Naive B cell (primary cell): Measurements from ENCODE around the gene PEAK1. TPM values are rescaled to one million over a fixed set of nuclear protein-coding genes. Genes with fewer than 3 reads are reported as not detected.

Experiments used
- ATAC-seq, 2 donors: fragments of 150-1000 bp; cut with Tn5 transposase; 2 replicates each; pipeline ENCODE4 v1.10.0; 2021; ENCODE audit warnings: low read depth in 2 of 2, mild to moderate bottlenecking in 2 of 2, moderate library complexity in 2 of 2
- DNase-seq: peaks from one replicate; pipeline ENCODE4 v3.0.0; 2022
- H3K27ac Mint-ChIP-seq, 6 donors: one replicate each; pipeline ENCODE4 v1.8.0; 2020 to 2022; ENCODE audit warnings: mild to moderate bottlenecking in 6 of 6, mixed read lengths in 6 of 6, moderate library complexity in 5 of 6, inconsistent platforms in 2 of 6
- H3K27me3 Mint-ChIP-seq, 3 donors: one replicate each; pipeline ENCODE4 v1.8.0; 2021 to 2022; ENCODE audit warnings: mixed read lengths in 3 of 3, mild to moderate bottlenecking in 1 of 3
- H3K36me3 Mint-ChIP-seq, 2 donors: one replicate each; pipeline ENCODE4 v1.8.0; 2020 to 2022; ENCODE audit warnings: mixed read lengths in 2 of 2, inconsistent platforms in 1 of 2, mild to moderate bottlenecking in 1 of 2
- H3K4me1 Mint-ChIP-seq, 3 donors: one replicate each; pipeline ENCODE4 v1.8.0; 2020 to 2022; ENCODE audit warnings: mixed read lengths in 3 of 3, inconsistent platforms in 1 of 3, mild to moderate bottlenecking in 1 of 3, moderate library complexity in 1 of 3
- H3K4me3 Mint-ChIP-seq, 8 donors: one replicate each; pipeline ENCODE4 v1.8.0; 2020 to 2022; ENCODE audit warnings: mild to moderate bottlenecking in 8 of 8, mixed read lengths in 8 of 8, moderate library complexity in 8 of 8, inconsistent platforms in 2 of 8
- H3K9me3 Mint-ChIP-seq, 7 donors: one replicate each; pipeline ENCODE4 v1.8.0; 2020 to 2022; ENCODE audit warnings: mixed read lengths in 7 of 7, mild to moderate bottlenecking in 5 of 7, inconsistent platforms in 2 of 7, moderate library complexity in 1 of 7
- polyA plus RNA-seq, 6 donors: library from polyadenylated mRNA; unstranded; fragments of 300-500 nt; fragmentation: Illumina TruSeq; gene quantifications; one replicate each; pipeline ENCODE4 v1.2.3, GENCODE V29; 2021; ENCODE audit warnings: low read depth in 6 of 6

The PEAK1 gene
- polyA plus RNA-seq, 6 donors from 2014 or later, result 3.4 to 6.2 (median 4.2) TPM; not detected in 1

GRCh38 chr15:77335298-77335697 lies 84.6 kb downstream of the PEAK1 start:
- Mint-ChIP-seq H3K36me3 (no peaks in the 10 kb centered on the region), H3K4me1 (peaks cover 4 to 8% (median 4%) of the 10 kb centered on the region in 3 donors), H3K9me3 (peaks cover 0 to 3% (median 0%) of the 10 kb centered on the region in 7 donors), H3K27ac (peak overlapping the region in 1 of 6 donors; percentile 38), H3K4me3 (no peak overlapping the region), H3K27me3 (no peaks in the 10 kb centered on the region)
- no peak for DNase-seq
- ATAC-seq, result no peak

- Mint-ChIP-seq H3K4me3 (no peak overlapping the region), H3K9me3 (no peaks in the 10 kb centered on the region), H3K36me3 (no peaks in the 10 kb centered on the region), H3K27ac (no peak overlapping the region), H3K27me3 (no peaks in the 10 kb centered on the region), H3K4me1 (peaks cover 4 to 8% (median 4%) of the 10 kb centered on the region in 3 donors)
- DNase-seq (no peak), ATAC-seq (no peak)
Measured at GRCh38 chr15:77333166-77333565, 86.7 kb downstream of the PEAK1 start.

DNA sequence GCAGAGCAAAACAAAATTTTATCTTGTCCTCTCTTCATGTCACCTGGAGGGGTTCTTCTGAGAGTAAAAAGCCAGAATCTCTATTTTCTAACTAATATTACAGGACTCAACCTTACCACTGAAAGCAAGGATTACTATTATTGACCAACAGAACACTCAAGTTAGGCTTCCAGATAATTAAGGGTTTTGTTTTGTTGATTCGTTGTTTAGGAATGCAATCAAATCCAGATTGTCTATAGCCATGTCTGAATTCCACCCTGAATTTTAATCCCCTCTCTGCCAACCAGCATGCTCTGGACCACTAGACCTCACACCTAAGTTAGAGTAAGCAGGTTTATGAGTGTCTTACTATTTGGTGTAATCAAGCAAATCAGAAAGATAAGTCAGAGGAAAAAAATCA lies 90.7 kb downstream of the PEAK1 start:
- no peak overlapping the region for H3K27ac Mint-ChIP-seq
- H3K27me3 Mint-ChIP-seq, result no peaks in the 10 kb centered on the region
- DNase-seq (no peak), ATAC-seq (no peak)
- H3K4me1 Mint-ChIP-seq, result peaks cover 0 to 5% (median 0%) of the 10 kb centered on the region in 3 donors
- no peaks in the 10 kb centered on the region for H3K36me3 Mint-ChIP-seq
- H3K9me3 Mint-ChIP-seq, result peaks cover 0 to 3% (median 0%) of the 10 kb centered on the region in 7 donors
- H3K4me3 Mint-ChIP-seq, result no peak overlapping the region

DNA sequence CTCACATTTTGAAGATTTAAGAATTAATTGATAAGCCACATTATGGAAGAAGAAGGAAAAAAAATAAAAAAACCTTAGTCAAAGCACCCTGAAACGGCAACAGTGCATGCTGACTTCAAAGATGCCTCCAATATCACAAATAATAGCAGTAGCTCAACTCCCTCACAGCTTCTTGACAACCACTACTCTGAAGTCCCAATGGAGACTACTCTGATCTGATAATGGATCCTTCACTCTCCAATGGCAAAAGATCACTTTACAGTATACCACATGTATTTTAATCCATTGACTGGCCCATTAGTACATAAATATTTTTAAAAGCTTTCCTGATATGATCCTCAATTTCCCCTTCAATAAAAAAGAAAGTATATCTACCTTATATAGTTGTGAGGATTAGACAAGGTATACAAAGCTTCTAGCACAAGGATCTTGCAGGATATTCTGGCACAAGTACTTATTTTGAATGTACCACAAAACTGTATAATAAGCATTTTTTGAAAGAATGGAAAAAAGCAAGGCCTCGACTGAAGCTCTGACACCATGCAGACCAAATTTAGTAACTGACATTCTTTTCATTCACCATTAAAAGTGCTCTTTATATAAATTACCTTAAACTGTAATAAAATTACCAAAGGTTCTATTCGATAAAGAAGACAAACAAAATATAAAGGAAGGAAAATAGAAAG lies 91.9 kb downstream of the PEAK1 start:
- no peak for ATAC-seq
- Mint-ChIP-seq H3K36me3 (no peaks in the 10 kb centered on the region), H3K4me3 (no peak overlapping the region), H3K9me3 (peaks cover 0 to 6% (median 0%) of the 10 kb centered on the region in 7 donors), H3K27me3 (no peaks in the 10 kb centered on the region), H3K27ac (peak overlapping the region in 1 of 6 donors; percentile 25), H3K4me1 (peaks cover 0 to 5% (median 0%) of the 10 kb centered on the region in 3 donors)
- no peak for DNase-seq

DNA sequence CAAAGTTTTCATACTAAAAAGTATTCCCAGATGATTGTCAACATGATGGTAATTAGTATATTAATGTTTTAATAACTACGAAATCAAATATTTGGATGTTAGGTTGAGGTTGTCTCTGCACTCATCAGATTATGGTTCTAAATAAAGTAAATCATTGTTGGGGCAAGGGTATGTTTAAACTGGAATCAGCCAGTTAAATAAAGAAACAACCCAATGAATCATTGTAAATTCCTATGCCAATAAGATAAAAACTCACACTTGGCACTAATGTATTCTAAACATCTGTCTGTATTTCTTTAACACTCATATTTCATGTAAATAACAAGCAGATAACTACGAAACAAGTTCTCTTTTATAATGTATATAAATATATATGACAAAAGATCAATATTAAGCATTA lies 92.7 kb downstream of the PEAK1 start:
- no peak for DNase-seq
- Mint-ChIP-seq H3K36me3 (no peaks in the 10 kb centered on the region), H3K9me3 (peaks cover 0 to 6% (median 0%) of the 10 kb centered on the region in 7 donors), H3K27me3 (no peaks in the 10 kb centered on the region), H3K4me1 (peaks cover 0 to 5% (median 0%) of the 10 kb centered on the region in 3 donors), H3K4me3 (no peak overlapping the region), H3K27ac (peak overlapping the region in 1 of 6 donors; percentile 9)
- no peak for ATAC-seq

DNA sequence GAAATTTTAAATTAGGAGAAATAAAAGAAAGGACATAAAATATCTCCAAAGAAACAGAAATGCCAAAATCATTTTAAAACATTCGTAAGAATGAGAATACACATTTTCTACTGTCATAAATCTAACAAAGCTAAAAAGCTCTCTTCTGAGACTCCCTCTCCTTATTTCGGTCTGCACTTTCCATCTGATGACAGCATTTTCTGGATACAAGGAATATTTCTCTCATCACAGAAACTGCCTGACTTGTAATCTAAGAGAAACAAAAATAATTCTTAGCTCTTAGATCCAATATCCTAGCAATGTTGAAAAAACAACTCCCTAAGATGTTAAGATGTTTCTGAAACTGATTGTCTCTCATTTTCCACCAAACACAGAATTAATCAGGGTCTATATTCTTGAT lies 93.5 kb downstream of the PEAK1 start:
- no peak overlapping the region for H3K4me3 Mint-ChIP-seq
- ATAC-seq (no peak), DNase-seq (no peak)
- peaks cover 0 to 8% (median 0%) of the 10 kb centered on the region in 7 donors for H3K9me3 Mint-ChIP-seq
- peaks cover 0 to 2% of the 10 kb centered on the region in 2 donors for H3K36me3 Mint-ChIP-seq
- H3K27me3 Mint-ChIP-seq, result no peaks in the 10 kb centered on the region
- peaks cover 0 to 5% (median 3%) of the 10 kb centered on the region in 3 donors for H3K4me1 Mint-ChIP-seq
- peak overlapping the region in 2 of 6 donors; percentile 21 to 94 for H3K27ac Mint-ChIP-seq

GRCh38 chr15:77312523-77312922 lies 107.4 kb downstream of the PEAK1 start:
- Mint-ChIP-seq H3K27ac (no peak overlapping the region), H3K9me3 (no peaks in the 10 kb centered on the region), H3K27me3 (no peaks in the 10 kb centered on the region), H3K36me3 (no peaks in the 10 kb centered on the region), H3K4me1 (peaks cover 10 to 24% (median 21%) of the 10 kb centered on the region in 3 donors), H3K4me3 (no peak overlapping the region)
- DNase-seq (no peak), ATAC-seq (no peak)

DNA sequence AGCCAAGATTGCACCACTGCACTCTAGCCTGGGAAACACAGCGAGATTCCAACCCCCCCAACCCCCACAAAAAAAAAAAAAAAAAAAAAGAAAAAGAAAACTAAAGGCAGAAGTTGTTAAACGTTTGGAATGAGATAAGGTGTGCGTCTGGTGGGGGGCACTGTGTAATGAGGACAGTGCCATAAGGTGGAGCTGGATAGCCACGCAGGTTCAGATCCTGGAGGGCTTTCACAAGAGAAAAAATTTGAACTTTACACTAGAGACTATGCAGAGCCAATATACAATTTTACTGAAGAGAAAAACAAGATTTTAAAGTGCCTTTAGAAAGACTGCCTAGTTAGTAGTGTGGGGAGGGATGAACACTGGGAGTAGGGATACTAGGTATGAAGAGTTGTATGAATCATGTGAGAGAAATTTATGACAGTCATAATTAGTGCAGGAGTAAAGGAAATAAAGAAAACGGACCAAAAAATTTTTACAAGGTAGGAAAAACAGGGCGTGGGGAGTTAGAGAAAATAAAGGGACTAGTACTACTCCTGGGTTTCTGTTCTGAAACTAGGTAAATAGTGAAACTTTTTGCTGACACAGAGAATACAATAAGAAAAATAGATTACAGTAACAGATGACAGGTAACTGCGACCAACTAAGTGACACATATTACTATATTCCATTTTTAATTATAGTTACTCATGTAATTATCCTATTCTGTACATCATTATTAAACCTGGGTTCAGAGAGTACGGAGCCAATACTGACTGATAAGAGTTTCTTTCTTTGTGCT lies 108.1 kb downstream of the PEAK1 start:
- no peaks in the 10 kb centered on the region for H3K27me3 Mint-ChIP-seq
- H3K4me1 Mint-ChIP-seq, result peaks cover 10 to 24% (median 21%) of the 10 kb centered on the region in 3 donors
- no peaks in the 10 kb centered on the region for H3K36me3 Mint-ChIP-seq
- peak overlapping the region in 2 of 6 donors; percentile 3 to 72 for H3K27ac Mint-ChIP-seq
- DNase-seq, result no peak
- ATAC-seq, result no peak
- H3K9me3 Mint-ChIP-seq, result no peaks in the 10 kb centered on the region
- no peak overlapping the region for H3K4me3 Mint-ChIP-seq

- Mint-ChIP-seq H3K27ac (peak overlapping the region in 1 of 6 donors; percentile 74), H3K4me3 (peak overlapping the region in 1 of 8 donors; percentile 65), H3K27me3 (no peaks in the 10 kb centered on the region), H3K9me3 (no peaks in the 10 kb centered on the region), H3K4me1 (peaks cover 10 to 24% (median 21%) of the 10 kb centered on the region in 3 donors), H3K36me3 (no peaks in the 10 kb centered on the region)
- DNase-seq, result no peak
- no peak for ATAC-seq
Measured at GRCh38 chr15:77311020-77311419, 108.9 kb downstream of the PEAK1 start.

- no peaks in the 10 kb centered on the region for H3K27me3 Mint-ChIP-seq
- H3K27ac Mint-ChIP-seq, result peak overlapping the region in 1 of 6 donors; percentile 73
- H3K36me3 Mint-ChIP-seq, result no peaks in the 10 kb centered on the region
- H3K4me1 Mint-ChIP-seq, result peaks cover 16 to 24% (median 21%) of the 10 kb centered on the region in 3 donors
- H3K9me3 Mint-ChIP-seq, result no peaks in the 10 kb centered on the region
- DNase-seq (no peak), ATAC-seq (no peak)
- no peak overlapping the region for H3K4me3 Mint-ChIP-seq
Measured at GRCh38 chr15:77309392-77309791, 110.5 kb downstream of the PEAK1 start.

DNA sequence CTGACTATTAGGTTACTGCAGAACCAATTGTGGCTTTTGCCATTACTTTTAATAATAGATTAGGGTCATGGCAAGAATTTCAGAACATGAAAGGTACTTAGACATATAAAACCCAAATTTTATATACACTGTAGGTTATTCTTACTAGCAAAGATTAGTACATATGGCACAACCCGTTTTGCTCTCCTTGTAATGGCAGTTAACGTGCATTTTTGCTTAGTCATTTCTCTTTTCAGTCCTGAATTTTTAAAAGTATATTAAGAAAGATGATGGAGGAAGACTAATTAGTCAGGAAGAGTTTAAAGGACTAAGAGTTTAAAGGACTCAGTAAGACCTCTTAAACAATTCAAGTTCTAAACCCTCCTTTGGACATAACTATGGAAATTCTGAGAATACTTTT lies 114.0 kb downstream of the PEAK1 start:
- Mint-ChIP-seq H3K27ac (no peak overlapping the region), H3K4me3 (no peak overlapping the region), H3K27me3 (no peaks in the 10 kb centered on the region), H3K9me3 (no peaks in the 10 kb centered on the region), H3K36me3 (no peaks in the 10 kb centered on the region), H3K4me1 (peaks cover 9 to 15% (median 14%) of the 10 kb centered on the region in 3 donors)
- ATAC-seq, result no peak
- DNase-seq, result no peak

GRCh38 chr15:77296773-77297337 lies 123.0 kb downstream of the PEAK1 start:
- peak overlapping the region in 2 of 6 donors; percentile 20 to 61 for H3K27ac Mint-ChIP-seq
- no peaks in the 10 kb centered on the region for H3K27me3 Mint-ChIP-seq
- H3K4me1 Mint-ChIP-seq, result peaks cover 0 to 6% (median 3%) of the 10 kb centered on the region in 3 donors
- no peak for DNase-seq
- H3K4me3 Mint-ChIP-seq, result no peak overlapping the region
- no peaks in the 10 kb centered on the region for H3K9me3 Mint-ChIP-seq
- no peak for ATAC-seq
- H3K36me3 Mint-ChIP-seq, result no peaks in the 10 kb centered on the region

DNA sequence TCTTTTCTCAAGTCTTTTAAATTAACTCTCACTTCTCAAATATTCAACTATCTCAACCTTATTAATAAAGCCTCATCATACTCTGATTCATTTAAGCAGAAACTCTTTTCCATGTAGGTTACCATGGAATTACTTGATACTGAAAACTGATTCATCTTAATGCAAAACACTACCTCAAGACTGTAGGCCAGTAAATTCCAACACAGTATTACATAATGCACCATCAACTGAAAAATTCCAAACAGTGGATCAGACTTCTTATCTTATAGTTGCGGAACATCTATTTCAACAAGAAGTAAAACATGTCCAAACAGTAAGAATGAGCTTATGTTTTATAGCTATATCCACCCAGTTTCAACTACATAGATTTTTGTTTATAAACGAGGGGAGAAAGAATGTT lies 124.5 kb downstream of the PEAK1 start:
- Mint-ChIP-seq H3K36me3 (no peaks in the 10 kb centered on the region), H3K9me3 (no peaks in the 10 kb centered on the region), H3K4me3 (no peak overlapping the region), H3K27me3 (no peaks in the 10 kb centered on the region), H3K4me1 (peaks cover 0 to 6% (median 3%) of the 10 kb centered on the region in 3 donors), H3K27ac (peak overlapping the region in 2 of 6 donors; percentile 57 to 74)
- DNase-seq (no peak), ATAC-seq (no peak)
